GM19328 (cell line): ENCODE data around the gene ZDBF2.
"Not testable (repeated sequence)": the region's sequence is repeated elsewhere in the genome, so short reads cannot be mapped to it uniquely, and the experiment has no call there.

Experiments
- ATAC-seq: cut with Tn5 transposase; IDR thresholded peaks from one replicate; pipeline ENCODE4 v1.9.1; 2021; ENCODE audit warnings: mild to moderate bottlenecking, moderate library complexity; ENCODE audit not compliant: unreplicated experiment

The ZDBF2 gene

GRCh38 chr2:206259376-206260187, 14.9 kb upstream of the ZDBF2 start:
- no peak for ATAC-seq

- ATAC-seq, result peak; percentile 79
Observed at GRCh38 chr2:206260188-206261012, 14.1 kb upstream of the ZDBF2 start.

- ATAC-seq, result no peak
Observed at GRCh38 chr2:206263959-206264603, 10.4 kb upstream of the ZDBF2 start.

GRCh38 chr2:206266130-206267125, 8.0 kb upstream of the ZDBF2 start:
- ATAC-seq, result no peak

- no peak for ATAC-seq
Observed at GRCh38 chr2:206267567-206267966, 6.9 kb upstream of the ZDBF2 start.

- ATAC-seq, result no peak
Observed at GRCh38 chr2:206271065-206271464, 3.4 kb upstream of the ZDBF2 start.

GRCh38 chr2:206273905-206274304, 558 bp upstream of the ZDBF2 start:
- no peak for ATAC-seq

- peak; percentile 19 for ATAC-seq
Observed at GRCh38 chr2:206275312-206276055, 1.0 kb downstream of the ZDBF2 start.

- ATAC-seq, result no peak
Observed at GRCh38 chr2:206276169-206276942, 1.9 kb downstream of the ZDBF2 start.

- no peak for ATAC-seq
Observed at GRCh38 chr2:206277503-206277902, 3.0 kb downstream of the ZDBF2 start.

- no peak for ATAC-seq
Observed at GRCh38 chr2:206282746-206283145, 8.3 kb downstream of the ZDBF2 start.

- ATAC-seq, result no peak
Observed at GRCh38 chr2:206287197-206287596, 12.7 kb downstream of the ZDBF2 start.

GRCh38 chr2:206289391-206289790, 14.9 kb downstream of the ZDBF2 start:
- ATAC-seq, result no peak

GRCh38 chr2:206296128-206296527, 21.7 kb downstream of the ZDBF2 start:
- no peak for ATAC-seq

- ATAC-seq, result not testable (repeated sequence)
Observed at GRCh38 chr2:206299608-206300007, 25.1 kb downstream of the ZDBF2 start.

- no peak for ATAC-seq
Observed at GRCh38 chr2:206305523-206306245, 31.2 kb downstream of the ZDBF2 start.

- no peak for ATAC-seq
Observed at GRCh38 chr2:206311026-206311425, 36.6 kb downstream of the ZDBF2 start.

GRCh38 chr2:206316141-206316540, 41.7 kb downstream of the ZDBF2 start:
- no peak for ATAC-seq
